ENCODE results near the gene SIVA1. TPM values are rescaled to one million over a fixed set of nuclear protein-coding genes. Genes with fewer than 3 reads are reported as not detected.

The SIVA1 gene
- total RNA-seq, 1 donor from 2014 or later, result 116 TPM

DNA sequence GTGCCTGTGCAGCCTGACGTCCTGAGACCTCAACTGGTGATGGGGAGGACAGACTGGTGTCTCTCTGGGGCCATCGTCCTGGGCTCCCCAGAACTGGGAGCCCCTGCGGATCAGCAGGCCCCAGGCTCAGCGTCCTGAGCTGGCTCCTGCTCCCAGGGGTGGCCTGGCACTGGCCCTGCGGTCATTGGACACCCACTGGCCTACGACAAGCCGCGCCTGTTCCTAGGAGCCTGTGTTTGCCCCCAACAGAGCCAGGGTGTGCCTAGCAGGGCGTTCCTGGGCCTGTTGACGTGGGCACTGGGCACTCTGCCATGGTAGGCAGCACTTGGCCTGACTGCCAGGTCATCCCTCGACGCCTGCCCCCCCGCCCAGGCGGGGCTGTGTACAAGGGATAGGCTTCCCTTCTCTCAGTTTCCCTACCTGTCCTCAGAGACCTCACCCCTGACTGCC, 20.6 kb upstream of the SIVA1 start:
- Mint-ChIP-seq H3K4me3 (ENCODE audit: low read depth) (no peak overlapping the region), H3K4me1 (ENCODE audit: low read depth) (no peaks in the 10 kb centered on the region), H3K36me3 (ENCODE audit: insufficient read depth) (no peaks in the 10 kb centered on the region), H3K27ac (no peak overlapping the region), H3K27me3 (peaks cover 10% of the 10 kb centered on the region), H3K9me3 (ENCODE audit: low read depth) (no peaks in the 10 kb centered on the region)
- TF ChIP-seq, protein P1, sequence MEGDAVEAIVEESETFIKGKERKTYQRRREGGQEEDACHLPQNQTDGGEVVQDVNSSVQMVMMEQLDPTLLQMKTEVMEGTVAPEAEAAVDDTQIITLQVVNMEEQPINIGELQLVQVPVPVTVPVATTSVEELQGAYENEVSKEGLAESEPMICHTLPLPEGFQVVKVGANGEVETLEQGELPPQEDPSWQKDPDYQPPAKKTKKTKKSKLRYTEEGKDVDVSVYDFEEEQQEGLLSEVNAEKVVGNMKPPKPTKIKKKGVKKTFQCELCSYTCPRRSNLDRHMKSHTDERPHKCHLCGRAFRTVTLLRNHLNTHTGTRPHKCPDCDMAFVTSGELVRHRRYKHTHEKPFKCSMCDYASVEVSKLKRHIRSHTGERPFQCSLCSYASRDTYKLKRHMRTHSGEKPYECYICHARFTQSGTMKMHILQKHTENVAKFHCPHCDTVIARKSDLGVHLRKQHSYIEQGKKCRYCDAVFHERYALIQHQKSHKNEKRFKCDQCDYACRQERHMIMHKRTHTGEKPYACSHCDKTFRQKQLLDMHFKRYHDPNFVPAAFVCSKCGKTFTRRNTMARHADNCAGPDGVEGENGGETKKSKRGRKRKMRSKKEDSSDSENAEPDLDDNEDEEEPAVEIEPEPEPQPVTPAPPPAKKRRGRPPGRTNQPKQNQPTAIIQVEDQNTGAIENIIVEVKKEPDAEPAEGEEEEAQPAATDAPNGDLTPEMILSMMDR (IDR thresholded peaks at IDR 0.05; ENCODE audit: unreplicated experiment), result no peak
- DNase-seq (ENCODE audit: low spot score, unreplicated experiment), result no peak

DNA sequence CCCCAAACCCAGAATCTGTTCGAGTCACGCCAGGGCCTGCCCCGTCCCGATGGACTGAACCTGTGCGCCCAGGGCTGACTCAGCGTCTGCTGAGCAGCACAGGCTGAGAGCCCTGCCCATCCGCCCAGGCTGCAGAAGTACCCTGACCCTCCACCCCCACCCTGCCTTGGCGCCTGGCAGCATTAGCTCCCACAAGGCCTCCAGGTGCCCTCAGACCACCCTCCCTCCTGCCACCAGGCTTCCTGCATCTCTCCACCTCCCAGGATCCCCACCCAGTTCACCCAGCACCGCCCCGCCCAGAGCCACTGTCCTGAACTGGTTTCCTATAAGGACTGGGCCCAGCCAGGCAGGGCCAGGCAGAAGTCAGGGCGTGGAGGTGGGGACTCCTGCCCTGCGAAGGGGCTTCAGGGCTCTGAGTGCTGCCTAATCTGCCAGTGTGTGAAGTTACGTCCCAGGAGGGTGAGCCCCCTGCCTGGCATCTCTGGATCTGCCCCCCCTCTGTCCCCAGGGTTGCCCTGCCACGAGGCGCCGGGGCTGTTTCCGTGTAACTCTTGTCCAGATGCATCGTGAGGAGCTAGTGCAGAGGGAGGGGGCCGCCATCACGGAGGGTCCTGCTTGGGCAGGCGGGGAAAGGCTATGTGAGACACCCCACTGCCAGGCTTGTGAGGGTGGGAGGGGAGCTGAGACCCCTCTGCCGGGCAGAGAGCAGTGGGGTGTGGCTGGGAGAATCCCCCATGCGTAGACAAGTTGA, 19.8 kb upstream of the SIVA1 start:
- Mint-ChIP-seq H3K27ac (no peak overlapping the region), H3K4me3 (ENCODE audit: low read depth) (no peak overlapping the region), H3K36me3 (ENCODE audit: insufficient read depth) (no peaks in the 10 kb centered on the region), H3K4me1 (ENCODE audit: low read depth) (no peaks in the 10 kb centered on the region), H3K9me3 (ENCODE audit: low read depth) (no peaks in the 10 kb centered on the region), H3K27me3 (peaks cover 6% of the 10 kb centered on the region)
- no peak for DNase-seq (ENCODE audit: low spot score, unreplicated experiment)
- TF ChIP-seq, protein P1 (IDR thresholded peaks at IDR 0.05; ENCODE audit: unreplicated experiment), result no peak

DNA sequence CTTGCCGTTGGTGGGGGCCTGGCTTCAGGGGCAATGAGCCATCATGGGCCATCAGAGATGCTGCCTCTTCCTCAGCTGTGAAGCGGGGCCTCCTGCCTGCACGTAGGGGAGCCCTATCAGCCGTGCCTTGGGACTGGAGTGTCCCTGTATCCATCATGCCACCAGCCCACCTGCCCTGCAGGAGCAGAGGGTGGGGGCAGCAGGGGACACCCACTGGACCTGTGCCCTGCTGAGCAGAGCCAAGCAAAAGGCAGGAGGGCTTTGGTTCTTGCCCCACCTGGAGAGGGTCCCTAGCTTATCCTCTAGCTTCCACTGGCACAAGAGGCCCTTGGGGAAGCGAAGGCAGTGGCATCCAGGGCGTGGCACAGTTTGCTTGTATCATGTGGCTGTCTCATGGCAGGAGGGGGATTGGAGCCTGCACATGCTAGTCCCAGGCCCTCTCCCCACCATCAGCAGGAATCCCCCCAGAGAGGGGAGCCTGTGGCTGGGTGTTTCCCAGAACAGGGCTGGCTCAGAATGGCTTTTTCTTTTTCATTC, 18.8 kb upstream of the SIVA1 start:
- Mint-ChIP-seq H3K27me3 (peaks cover 1% of the 10 kb centered on the region), H3K4me1 (ENCODE audit: low read depth) (no peaks in the 10 kb centered on the region), H3K27ac (no peak overlapping the region), H3K4me3 (ENCODE audit: low read depth) (no peak overlapping the region), H3K36me3 (ENCODE audit: insufficient read depth) (no peaks in the 10 kb centered on the region), H3K9me3 (ENCODE audit: low read depth) (no peaks in the 10 kb centered on the region)
- DNase-seq (ENCODE audit: low spot score, unreplicated experiment), result no peak
- TF ChIP-seq, protein P1 (IDR thresholded peaks at IDR 0.05; ENCODE audit: unreplicated experiment), result no peak

DNA sequence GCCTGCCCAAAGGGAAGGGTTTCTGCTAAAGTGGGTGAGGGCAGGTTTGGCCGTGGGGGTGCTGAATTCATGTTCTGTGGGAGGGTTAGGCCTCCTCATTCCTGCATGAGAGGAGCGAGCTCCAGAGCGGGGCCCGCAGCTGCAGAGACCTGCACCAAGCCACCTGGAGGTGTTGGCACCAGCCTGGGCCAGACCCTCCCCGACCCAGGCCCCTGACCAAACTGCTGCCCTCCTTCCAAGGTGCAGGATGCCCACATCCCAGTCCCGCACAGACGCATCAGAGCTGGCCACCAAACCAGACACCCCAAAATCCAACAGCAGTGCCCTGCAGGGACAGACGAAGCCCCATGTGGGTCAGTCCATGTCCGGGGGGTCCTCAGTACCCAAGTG, 18.4 kb upstream of the SIVA1 start:
- no peaks in the 10 kb centered on the region for H3K4me1 Mint-ChIP-seq (ENCODE audit: low read depth)
- no peaks in the 10 kb centered on the region for H3K36me3 Mint-ChIP-seq (ENCODE audit: insufficient read depth)
- H3K9me3 Mint-ChIP-seq (ENCODE audit: low read depth), result no peaks in the 10 kb centered on the region
- TF ChIP-seq, protein P1 (IDR thresholded peaks at IDR 0.05; ENCODE audit: unreplicated experiment), result no peak
- H3K4me3 Mint-ChIP-seq (ENCODE audit: low read depth), result no peak overlapping the region
- DNase-seq (ENCODE audit: low spot score, unreplicated experiment), result no peak
- H3K27ac Mint-ChIP-seq, result no peak overlapping the region
- H3K27me3 Mint-ChIP-seq, result no peaks in the 10 kb centered on the region

DNA sequence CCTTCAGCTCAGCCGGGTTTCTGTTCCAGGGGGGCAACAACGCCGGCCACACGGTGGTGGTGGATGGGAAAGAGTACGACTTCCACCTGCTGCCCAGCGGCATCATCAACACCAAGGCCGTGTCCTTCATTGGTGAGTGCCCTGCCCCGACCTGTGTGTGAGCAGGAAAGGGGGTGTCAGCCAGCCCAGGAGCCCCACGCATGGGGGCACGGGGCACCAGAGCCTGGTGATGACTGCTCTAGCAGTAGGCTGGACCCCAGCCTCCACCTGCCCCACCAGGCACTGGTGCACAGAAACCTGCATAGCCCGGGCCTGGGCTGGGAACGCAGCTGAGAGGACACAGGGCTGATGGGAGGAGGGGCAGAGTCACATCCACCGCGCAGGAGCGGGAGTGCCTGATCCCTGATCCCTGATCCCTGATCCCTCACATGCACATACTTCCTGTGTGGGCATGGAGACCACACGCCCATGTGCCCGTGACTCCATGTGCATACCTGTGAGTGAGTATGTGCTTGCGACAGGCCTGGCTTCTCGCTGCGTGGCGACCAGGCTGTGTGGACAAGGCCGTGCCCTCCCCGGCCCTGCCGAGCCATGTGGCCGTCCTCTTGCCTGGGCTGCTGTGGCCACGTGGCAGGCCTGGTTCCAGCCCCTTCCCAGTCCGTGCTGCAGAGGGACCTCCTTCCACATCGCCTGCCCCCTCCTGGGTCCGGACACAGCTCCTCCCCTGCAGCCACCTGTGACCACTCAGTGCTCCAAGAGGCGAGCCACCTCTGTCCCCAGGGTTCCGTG, 17.8 kb upstream of the SIVA1 start:
- Mint-ChIP-seq H3K4me3 (ENCODE audit: low read depth) (no peak overlapping the region), H3K4me1 (ENCODE audit: low read depth) (no peaks in the 10 kb centered on the region), H3K27me3 (no peaks in the 10 kb centered on the region), H3K27ac (no peak overlapping the region), H3K9me3 (ENCODE audit: low read depth) (no peaks in the 10 kb centered on the region), H3K36me3 (ENCODE audit: insufficient read depth) (peaks cover 1% of the 10 kb centered on the region)
- TF ChIP-seq, protein P1 (IDR thresholded peaks at IDR 0.05; ENCODE audit: unreplicated experiment), result no peak
- DNase-seq (ENCODE audit: low spot score, unreplicated experiment), result no peak

Measured in progenitor cell of endocrine pancreas (in vitro differentiated cells).